ENCODE results near the gene BRAF.
"Not testable (repeated sequence)": the region's sequence is repeated elsewhere in the genome, so short reads cannot be mapped to it uniquely, and the experiment has no call there.

BRAF gene

DNA sequence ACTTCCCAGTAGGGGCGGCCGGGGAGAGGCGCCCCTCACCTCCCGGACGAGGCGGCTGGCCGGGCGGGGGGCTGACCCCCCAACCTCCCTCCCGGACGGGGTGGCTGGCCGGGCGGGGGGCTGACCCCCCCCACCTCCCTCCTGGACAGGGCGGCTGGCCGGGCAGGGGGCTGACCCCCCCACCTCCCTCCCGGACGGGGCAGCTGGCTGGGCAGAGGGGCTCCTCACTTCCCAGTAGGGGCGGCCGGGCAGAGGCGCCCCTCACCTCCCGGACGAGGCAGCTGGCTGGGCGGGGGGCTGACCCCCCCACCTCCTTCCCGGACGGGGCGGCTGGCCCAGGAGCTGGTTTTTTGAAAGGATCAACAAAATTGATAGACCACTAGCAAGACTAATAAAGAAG is 161.6 kb downstream of the BRAF start:
- not testable (repeated sequence) for DNase-seq

DNA sequence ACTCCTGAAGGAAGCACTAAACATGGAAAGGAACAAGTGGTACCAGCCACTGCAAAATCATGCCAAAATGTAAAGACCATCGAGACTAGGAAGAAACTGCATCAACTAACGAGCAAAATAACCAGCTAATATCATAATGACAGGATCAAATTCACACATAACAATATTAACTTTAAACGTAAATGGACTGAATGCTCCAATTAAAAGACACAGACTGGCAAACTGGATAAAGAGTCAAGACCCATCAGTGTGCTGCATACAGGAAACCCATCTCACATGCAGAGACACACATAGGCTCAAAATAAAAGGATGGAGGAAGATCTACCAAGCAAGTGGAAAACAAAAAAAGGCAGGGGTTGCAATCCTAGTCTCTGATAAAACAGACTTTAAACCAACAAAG is 163.4 kb downstream of the BRAF start:
- not testable (repeated sequence) for DNase-seq

- no peak for DNase-seq
These were observed 170.2 kb downstream of the BRAF start for GRCh38 chr7:140754506-140754905.

DNA sequence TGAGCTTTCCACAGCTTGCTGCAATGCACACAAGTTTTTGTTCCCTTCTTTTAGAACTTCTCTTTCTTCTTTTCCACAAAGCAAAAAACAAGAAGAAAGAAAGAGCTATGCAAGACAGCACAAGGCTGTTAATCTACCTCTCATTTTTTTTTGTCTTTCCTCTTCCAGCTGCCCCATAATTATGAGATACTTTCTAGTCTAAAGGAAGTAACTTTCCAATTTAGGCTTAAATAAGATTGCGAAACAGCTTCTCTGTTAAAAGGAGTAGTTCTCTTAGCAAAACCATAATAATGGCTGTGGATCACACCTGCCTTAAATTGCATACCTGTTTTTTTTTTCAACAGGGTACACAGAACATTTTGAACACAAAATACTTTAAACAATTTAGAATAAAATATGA is 172.2 kb downstream of the BRAF start:
- no peak for DNase-seq

GRCh38 chr7:140746751-140747150 is 178.0 kb downstream of the BRAF start:
- DNase-seq, result no peak

DNA sequence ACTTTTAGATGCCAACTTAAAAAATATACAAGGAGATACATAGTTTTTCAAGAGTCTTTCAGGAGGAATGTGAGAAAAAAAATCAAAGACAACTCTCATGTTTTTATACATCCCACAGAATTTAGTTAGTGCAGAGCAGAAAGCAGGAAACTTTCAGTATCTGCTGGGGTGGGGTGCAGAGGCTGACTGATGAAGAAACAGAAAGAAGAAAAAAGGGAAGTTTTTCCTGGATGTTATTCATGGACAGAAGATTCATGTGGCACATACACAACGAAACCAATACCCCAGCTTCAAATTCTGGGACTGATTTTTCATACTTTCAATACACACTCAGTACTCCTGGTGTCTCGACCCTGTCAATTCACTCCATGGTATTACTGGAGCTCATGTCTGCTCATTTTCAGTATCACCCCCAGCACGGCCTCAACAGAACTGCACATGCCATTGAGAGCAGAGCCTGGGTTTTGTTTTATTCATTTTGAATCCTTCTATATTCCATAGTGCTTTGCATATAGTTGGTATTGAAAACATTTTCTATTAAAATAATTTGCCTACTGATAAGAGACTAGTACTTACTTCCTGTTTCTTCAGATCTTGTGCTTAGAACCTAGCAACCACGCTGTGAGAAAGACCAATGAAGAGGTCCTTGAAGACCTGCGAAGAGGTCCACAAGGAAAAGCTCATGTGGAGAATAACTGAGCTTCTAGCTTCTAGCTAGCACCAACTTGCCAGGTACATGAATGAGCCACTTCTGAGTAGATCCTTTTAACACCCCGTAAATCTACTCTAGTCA is 179.3 kb downstream of the BRAF start:
- no peak for DNase-seq

DNA sequence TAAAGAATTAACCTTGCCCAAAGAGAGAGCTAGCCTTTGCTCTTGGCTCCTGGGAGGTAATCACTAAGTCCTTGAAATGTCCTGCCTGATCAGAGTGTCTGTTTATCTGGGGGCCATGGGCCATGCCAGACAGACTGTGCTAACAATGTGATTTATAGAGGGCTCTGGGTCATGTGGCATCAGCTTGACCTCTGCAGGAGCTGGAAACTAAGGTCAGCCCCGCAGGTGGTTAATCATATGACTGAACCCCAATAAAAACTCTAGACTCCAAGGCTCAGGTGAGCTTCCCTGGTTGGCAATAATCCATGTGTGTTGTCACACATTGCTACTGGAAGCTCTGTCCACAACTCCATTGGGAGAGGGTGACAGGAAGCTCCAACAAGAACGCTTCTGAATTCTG is 180.7 kb downstream of the BRAF start:
- no peak for DNase-seq

- DNase-seq, result not testable (repeated sequence)
These were observed 181.5 kb downstream of the BRAF start for GRCh38 chr7:140743255-140743654.

DNA sequence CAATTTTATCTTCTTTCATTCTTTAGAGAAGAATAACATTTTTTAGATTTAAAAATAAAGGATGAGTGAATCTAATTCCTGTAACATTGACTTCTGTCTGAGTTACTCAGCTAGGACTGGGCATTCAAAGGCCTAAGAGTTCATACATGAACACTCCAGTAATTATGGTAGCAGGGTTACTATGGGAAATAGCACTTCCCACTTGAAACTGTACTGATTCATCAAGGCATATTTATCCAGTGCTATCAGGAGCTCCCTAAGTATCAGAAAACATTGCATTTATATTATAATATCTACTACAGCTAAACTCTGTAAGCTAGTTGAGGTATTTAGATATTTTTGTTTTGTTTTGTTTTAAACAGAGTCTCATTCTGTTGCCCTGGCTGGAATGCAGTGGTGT is 186.4 kb downstream of the BRAF start:
- DNase-seq, result no peak

- no peak for DNase-seq
These were observed 190.0 kb downstream of the BRAF start for GRCh38 chr7:140734729-140735128.

- DNase-seq, result no peak
These were observed 190.6 kb downstream of the BRAF start for GRCh38 chr7:140734096-140734495.

GRCh38 chr7:140732416-140732815 is 192.3 kb downstream of the BRAF start:
- no peak for DNase-seq

DNA sequence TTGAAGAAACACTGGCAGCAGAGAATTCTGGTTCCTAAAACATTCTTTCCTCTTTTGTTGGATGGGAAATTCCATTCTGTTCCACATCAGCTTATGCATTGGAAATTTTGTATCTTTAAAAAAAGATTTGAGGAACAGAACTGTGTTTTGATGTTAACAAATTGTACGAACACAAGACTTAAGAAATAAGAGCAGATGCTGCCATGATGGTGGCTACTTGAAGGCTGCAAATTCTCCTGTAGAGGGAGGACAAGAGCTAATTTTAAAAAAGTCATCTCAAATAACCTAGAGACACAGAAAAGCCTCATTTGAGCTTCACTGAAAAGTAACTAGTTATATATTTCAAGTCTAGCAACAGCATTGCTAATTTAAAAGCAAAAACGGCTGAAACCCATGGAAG is 198.4 kb downstream of the BRAF start:
- DNase-seq, result no peak

GRCh38 chr7:140724706-140725105 is 200.0 kb downstream of the BRAF start:
- DNase-seq, result no peak

- DNase-seq, result no peak
These were observed 201.2 kb downstream of the BRAF start for GRCh38 chr7:140723574-140723973.

GRCh38 chr7:140723006-140723405 is 201.7 kb downstream of the BRAF start:
- no peak for DNase-seq

DNA sequence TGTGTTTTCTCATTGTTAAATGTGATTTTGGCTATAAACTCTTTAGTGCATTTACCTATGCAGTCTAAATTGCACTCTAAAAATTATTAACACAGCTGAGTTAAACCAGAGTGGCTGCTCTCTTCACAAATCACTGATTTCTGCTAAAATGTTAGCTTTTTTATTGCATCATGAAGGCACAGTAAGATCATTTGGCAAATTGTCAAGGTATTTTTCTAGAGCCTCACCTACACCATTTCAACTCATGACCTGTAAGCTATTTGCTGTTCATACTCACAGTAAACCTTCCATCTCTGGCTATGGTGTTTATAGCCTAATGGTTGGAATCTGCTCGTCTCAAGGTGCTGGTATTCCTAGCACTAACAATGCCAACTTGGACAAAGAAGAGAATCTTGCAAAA is 202.5 kb downstream of the BRAF start:
- no peak for DNase-seq

DNA sequence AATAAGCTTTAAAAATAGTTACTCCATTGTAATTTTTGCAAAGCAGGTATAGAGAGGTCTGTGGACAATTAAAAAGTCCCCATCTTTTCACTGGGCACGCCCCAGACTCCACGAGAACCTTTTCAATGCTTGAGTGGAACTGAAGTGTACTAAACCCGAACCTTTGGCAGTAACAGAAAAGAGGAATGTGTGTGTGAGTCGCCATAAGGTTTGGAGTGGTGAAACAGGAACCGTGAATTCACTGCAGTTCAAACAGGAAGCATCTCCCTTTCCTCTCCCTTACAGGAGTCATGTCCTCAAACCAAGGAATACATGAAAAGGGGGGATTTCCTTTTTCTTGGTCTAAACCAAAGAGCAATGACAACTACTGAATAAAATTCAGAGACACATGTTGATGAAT is 205.0 kb downstream of the BRAF start:
- DNase-seq, result no peak

DNA sequence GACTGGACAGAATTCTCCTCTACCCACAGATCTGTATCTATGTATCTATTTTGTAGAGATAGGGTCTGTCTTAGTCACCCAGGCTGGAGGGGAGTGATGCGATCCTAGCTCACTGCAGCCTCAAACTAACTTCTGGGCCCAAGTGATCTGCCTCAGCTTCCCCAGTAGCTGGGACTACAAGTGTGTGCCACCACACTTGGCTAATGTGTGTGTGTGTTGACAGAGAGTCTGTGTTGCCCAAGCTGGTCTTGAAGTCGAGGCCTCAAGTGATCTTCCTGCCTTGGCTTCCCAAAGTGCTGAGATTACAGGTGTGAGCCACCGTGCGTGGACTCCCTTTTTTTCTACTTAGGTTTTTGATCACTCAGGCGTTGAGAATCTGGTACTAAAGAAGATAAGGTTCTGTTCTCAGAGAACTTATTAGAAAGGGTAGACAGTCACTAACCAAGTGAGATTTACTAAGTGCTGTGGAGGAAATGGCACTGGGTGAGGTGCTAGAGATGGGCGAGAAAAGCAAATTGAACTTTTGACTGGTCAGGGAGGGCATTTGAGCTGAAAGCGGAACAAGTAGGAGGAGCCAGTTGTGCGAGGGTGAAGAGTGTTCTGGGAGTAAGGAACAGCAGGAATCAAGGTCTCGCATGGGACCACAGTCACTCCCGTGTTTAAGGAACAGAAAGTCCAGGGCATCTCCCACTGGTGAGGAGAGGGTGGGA is 210.2 kb downstream of the BRAF start:
- DNase-seq, result no peak

DNA sequence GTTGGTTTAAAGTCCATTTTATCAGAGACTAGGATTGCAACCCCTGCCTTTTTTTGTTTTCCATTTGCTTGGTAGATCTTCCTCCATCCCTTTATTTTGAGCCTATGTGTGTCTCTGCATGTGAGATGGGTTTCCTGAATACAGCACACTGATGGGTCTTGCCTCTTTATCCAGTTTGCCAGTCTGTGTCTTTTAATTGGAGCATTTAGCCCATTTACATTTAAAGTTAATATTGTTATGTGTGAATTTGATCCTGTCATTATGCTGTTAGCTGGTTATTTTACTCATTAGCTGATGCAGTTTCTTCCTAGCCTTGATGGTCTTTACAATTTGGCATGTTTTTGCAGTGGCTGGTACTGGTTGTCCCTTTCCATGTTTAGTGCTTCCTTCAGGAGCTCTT is 212.3 kb downstream of the BRAF start:
- DNase-seq, result not testable (repeated sequence)

DNA sequence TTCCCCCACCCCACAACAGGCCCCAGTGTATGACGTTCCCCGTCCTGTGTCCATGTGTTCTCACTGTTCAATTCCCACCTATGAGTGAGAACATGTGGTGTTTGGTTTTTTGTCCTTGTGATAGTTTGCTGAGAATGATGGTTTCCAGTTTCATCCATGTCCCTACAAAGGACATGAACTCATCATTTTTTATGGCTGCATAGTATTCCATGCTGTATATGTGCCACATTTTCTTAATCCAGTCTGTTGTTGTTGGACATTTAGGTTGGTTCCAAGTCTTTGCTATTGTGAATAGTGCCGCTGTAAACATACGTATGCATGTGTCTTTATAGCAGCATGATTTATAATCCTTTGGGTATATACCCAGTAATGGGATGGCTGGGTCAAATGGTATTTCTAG is 216.0 kb downstream of the BRAF start:
- DNase-seq, result not testable (repeated sequence)

DNA sequence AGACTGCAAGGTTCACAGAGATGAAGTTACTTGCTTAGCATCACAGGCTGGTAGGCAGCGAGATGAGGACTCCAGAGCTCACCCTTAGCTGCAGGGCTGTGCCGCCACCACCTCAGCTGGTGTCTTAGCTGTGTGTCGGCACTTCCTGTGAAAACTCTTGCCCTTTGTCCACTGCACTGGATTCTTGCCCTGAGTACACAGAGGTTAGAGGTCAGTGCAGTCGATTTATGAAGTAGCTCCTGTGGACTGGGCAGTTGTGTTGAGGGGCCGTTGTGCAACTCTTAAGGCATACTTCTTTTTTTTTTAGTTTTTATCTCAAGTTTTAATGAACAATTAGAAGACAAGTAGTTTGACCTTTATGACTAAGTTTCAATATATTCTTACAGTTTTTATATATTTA is 217.6 kb downstream of the BRAF start:
- no peak for DNase-seq

- DNase-seq, result no peak
These were observed 220.5 kb downstream of the BRAF start for GRCh38 chr7:140704205-140704604.

- DNase-seq, result no peak
These were observed 222.0 kb downstream of the BRAF start for GRCh38 chr7:140702774-140703173.

DNA sequence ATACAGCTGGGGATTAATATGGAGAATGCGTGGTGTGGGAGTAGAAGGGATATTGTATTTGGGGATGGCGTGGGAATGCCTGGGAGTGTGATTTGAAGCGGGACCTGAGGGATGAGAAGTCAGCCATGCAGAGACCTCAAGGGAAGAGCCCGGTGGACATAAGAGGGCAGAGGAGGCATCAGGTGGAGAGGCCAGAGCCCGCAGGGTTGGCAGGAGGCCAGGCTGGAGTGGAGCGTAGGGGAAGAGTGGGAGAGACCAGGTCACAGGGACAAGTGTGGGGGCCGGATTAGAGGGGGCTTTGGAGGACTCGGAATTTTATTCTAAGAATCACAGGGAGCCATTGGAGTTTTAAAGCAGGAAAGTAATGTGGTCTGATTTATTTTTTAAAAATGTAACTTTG is 226.3 kb downstream of the BRAF start:
- DNase-seq, result no peak

Data from right hindlimb (tissue), 1 donor.